ENCODE data around the gene CMTM6.
"Not testable (repeated sequence)": the region's sequence is repeated elsewhere in the genome, so short reads cannot be mapped to it uniquely, and the experiment has no call there.

The CMTM6 gene

GRCh38 chr3:32502118-32502945 lies at the start of gene CMTM6:
Gene CMTM6, minus strand, starts transcription at chr3:32502852. Its CDS starts 107 bp downstream, at chr3:32502745.
- peak; percentile 75 for DNase-seq

- DNase-seq, result no peak
Measured at GRCh38 chr3:32552013-32552412, 49.4 kb upstream of the CMTM6 start.

GRCh38 chr3:32551496-32551895 lies 48.8 kb upstream of the CMTM6 start:
- DNase-seq, result no peak

- DNase-seq, result no peak
Measured at GRCh38 chr3:32551087-32551486, 48.4 kb upstream of the CMTM6 start.

- no peak for DNase-seq
Measured at GRCh38 chr3:32545305-32545704, 42.7 kb upstream of the CMTM6 start.

GRCh38 chr3:32544894-32545293 lies 42.2 kb upstream of the CMTM6 start:
- DNase-seq, result no peak

- no peak for DNase-seq
Measured at GRCh38 chr3:32542807-32543206, 40.2 kb upstream of the CMTM6 start.

GRCh38 chr3:32540899-32541298 lies 38.2 kb upstream of the CMTM6 start:
- no peak for DNase-seq

- no peak for DNase-seq
Measured at GRCh38 chr3:32532434-32532833, 29.8 kb upstream of the CMTM6 start.

- DNase-seq, result peak; percentile 46
Measured at GRCh38 chr3:32531010-32531647, 28.5 kb upstream of the CMTM6 start.

GRCh38 chr3:32525720-32526119 lies 23.1 kb upstream of the CMTM6 start:
- DNase-seq, result no peak

GRCh38 chr3:32522682-32523081 lies 20.0 kb upstream of the CMTM6 start:
- no peak for DNase-seq

GRCh38 chr3:32518921-32519320 lies 16.3 kb upstream of the CMTM6 start:
- not testable (repeated sequence) for DNase-seq

- not testable (repeated sequence) for DNase-seq
Measured at GRCh38 chr3:32516751-32517150, 14.1 kb upstream of the CMTM6 start.

GRCh38 chr3:32511005-32511404 lies 8.4 kb upstream of the CMTM6 start:
- DNase-seq, result no peak

- peak; percentile 67 for DNase-seq
Measured at GRCh38 chr3:32510075-32510724, 7.5 kb upstream of the CMTM6 start.

- no peak for DNase-seq
Measured at GRCh38 chr3:32508711-32509110, 6.1 kb upstream of the CMTM6 start.

- DNase-seq, result no peak
Measured at GRCh38 chr3:32506466-32506865, 3.8 kb upstream of the CMTM6 start.

- no peak for DNase-seq
Measured at GRCh38 chr3:32502946-32503286, 264 bp upstream of the CMTM6 start.

GRCh38 chr3:32501783-32502117 lies 902 bp downstream of the CMTM6 start:
- no peak for DNase-seq

GRCh38 chr3:32500880-32501782 lies 1.5 kb downstream of the CMTM6 start:
- no peak for DNase-seq

- no peak for DNase-seq
Measured at GRCh38 chr3:32500231-32500630, 2.4 kb downstream of the CMTM6 start.

- DNase-seq, result no peak
Measured at GRCh38 chr3:32499585-32499984, 3.1 kb downstream of the CMTM6 start.

All from activated CD4-positive, alpha-beta T cell treated with anti-CD3 and anti-CD28 coated beads, Interleukin-2, amount 50 U/mL, for 16 hours (primary cell).